GM21447 (cell line): ENCODE data around the gene UBE2G2.

Source experiments
- ATAC-seq: cut with Tn5 transposase; IDR thresholded peaks from one replicate; pipeline ENCODE4 v1.9.1; 2021; ENCODE audit not compliant: unreplicated experiment

The UBE2G2 gene

DNA sequence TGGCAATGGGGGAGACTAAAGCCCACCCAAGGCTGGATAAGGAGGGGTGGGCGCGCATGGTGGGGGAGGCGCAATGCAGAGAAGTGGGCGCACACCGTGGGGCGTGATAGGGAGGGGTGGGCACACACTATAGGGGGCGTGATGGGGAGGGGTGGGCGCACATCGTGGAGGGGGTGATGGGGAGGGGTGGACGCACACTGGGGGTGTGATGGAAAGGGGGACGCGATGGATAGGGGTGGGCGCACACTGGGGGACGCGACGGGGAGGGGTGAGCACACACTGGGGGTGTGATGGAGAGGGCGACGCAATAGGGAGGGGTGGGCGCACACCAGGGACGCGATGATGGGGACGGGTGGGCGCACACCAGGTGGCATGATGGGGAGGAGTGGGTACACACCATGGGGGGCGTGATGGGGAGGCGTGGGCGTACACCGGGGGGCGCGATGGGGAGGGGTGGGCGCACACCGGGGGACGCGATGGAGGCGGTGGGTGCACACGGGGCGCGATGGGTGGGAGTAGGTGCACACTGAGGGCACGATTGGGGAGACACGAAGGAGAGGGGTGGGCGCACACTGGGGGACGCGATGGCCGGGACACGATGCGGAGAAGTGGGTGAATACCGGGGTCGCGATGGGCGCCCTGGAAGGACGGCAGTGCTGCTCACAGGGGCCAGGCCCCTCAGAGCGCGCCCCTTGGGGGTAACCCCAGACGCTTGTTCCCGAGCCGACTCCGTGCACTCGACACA lies 15.3 kb upstream of the UBE2G2 start:
- no peak for ATAC-seq

DNA sequence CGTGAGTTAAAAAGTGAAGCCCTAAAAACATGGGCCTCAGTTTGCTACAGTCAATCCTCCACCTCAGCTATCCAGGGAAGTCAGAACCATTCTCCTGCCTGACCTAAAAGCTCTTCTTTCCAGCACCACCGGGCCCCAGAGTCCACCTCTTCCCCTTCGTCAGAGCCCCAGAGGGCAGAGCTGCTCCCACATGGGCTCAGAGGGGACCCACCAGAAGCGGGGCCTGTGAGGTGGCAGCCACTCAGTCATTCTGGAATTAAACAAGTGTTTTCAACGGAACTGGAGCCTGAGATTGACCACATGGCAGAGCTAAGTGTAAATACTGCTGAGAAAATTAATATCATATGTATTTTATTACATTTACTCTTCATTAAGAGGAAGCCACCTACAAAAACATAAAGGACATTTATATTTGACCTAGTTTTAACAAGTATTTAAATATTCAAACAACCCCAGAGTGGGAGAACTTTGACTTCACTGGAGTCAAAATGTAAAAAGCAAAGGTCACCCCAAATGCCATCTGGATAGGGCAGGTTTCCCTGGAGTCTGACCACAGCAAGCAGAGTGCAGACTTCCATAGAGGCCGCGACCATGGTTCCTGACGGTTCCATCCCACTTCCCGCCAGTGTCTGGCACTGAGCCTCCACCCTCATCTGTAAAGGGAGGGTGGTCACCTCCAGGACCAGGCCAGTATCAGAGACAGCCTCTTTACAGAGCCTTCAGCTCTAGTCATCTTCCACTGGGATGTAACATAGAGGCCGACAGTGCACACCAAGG lies 14.4 kb upstream of the UBE2G2 start:
- no peak for ATAC-seq

DNA sequence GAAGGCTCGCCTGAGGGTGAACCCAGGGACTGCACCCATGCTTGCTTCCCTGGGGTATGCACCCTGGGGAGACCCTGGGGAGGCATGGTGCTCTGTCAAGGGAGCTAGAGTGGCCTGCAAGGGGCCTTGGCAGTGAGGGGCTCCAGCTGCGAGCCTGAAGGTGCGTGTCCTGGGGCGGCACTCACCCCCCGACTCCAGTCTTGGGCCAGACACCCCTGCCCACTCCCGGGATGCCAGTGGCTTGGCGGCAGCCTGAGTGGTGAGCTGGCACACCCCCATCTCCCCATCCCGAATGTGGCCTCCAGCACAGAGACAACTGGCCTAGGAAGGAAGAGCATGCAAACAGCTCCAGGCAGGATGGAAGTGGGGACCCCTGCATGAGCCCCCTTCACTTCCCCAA lies 13.6 kb upstream of the UBE2G2 start:
- no peak for ATAC-seq

DNA sequence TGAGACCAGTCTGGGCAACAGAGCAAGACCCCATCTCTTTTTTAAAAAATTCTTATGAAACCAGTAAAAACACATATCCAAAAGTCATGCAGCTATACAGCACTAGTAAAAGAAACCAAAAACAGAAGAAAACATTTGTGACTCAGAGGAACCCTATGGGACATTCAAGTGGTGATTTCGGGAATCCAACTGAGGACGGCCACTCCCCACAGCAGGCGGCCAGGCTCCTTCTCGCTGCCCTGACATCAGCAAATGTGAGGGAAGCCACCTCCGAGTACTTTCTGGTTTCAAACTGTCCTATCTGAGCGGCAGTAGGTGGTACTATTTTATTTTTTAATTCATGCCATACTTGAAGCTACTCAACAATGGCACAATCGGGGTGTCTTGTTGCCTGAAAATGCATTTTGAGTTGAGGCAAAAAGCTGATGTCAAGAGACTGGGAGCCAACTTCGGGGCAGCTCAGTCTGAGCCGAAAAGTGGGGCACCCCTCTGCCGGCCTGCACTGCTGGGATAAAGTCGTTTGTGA lies 12.9 kb upstream of the UBE2G2 start:
- no peak for ATAC-seq

DNA sequence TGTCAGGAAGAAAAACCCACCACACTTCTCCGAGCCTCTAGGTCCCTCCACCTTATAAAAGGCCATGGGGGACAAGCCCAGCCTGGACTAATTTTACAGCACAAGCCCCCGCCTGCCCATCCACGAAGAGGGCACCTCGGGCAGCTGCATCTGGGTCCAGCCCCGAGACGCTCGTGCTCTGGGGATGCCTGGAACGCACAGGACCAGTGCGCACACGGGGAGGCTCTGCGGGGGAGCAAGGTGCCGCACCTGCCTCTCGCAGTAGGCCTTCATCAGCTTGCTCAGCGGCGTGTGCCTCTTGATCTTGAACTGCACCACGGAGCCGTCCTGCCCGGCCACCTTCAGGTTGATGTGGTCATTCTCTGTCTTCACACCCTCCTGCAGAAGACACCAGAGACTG lies 12.1 kb upstream of the UBE2G2 start:
- no peak for ATAC-seq

DNA sequence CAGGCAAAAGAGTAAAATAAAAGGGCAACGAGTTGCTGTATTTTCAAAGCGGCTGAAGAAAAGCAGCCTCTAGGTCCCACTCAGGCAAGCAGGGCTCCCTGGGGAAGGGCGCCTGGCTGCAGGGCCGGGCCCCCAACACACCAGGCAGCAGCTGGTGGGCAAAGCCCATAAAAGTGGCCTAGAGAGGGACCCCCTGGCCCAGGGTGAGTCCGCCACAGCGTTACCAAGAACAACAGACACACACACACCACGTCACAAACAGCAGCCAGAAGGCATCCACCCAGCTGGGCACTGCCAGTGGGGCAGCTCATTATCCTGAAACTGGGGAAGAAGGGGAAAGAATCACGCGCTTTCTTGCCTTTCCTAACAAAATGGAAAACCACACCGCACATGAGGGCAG lies 11.5 kb upstream of the UBE2G2 start:
- no peak for ATAC-seq

DNA sequence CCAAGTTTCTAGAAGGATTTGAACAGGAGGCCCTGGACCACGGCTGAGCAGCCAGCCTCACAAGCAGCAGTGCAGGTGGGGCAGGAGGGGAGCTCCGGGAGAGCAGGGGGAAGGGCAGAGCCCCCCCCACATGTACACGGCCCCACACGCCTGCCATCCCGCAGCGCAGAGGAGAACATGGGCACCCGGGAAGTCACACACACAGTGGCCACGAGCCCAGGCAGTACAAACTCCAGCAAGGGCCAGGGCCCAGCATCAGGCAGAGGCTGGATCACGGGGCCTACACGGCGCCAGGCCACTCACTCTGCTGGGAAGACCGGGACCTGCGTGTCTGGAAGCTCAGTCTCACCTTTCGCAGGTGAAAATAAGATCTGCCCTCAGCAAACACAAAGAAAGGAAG lies 11.0 kb upstream of the UBE2G2 start:
- no peak for ATAC-seq

DNA sequence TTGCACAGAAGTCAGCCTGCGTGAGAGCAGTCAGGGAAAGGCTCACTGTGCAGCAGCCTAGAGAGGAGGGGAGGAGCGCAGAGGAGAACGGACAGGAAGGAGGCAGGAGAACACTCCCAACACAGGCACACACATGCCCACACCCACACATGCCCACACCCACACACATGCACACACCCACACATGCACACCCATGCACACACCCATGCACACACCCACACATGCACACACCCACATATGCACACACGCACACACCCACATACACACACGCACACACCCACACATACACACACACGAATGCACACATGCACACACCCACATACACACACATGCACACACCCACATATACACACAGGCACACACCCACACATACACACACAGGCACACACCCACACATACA lies 9.2 kb upstream of the UBE2G2 start:
- ATAC-seq, result no peak

DNA sequence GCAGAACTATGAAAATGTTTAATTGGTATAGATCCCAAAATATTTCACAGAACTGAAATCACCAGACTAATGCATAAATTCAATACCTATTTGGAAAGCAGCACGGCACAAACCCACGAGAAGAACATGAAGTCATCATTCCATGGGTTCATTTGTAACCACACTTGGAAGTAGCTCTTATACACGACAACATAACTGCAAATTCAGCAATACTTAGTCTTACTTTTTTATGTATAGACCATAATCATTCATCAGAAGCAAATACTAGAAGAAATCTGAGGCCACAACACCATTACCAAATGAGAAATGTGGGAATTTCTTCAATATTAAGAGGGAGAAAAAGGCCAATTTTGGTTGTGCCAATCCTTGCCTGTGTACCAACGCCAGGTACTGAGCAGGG lies 4.2 kb upstream of the UBE2G2 start:
- no peak for ATAC-seq

DNA sequence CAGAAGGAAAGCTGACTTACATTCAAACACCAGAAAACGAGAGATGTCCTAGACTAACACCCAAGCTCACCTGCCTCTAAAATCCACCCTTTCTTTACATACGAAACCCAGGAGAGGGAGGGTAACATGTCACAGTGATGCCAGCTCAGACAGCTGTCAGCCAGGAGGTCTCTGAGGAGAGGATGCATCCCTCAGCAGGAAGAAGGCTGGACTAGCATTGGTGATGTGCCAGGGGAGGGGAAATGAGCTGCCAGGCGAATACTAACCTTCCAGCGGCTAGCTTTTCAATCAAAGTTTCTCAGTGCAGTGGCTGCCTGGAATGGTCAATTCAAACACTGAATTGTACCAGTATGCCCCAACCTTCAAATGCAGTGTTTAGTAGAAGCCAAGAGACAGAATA lies 3.6 kb upstream of the UBE2G2 start:
- ATAC-seq, result no peak

DNA sequence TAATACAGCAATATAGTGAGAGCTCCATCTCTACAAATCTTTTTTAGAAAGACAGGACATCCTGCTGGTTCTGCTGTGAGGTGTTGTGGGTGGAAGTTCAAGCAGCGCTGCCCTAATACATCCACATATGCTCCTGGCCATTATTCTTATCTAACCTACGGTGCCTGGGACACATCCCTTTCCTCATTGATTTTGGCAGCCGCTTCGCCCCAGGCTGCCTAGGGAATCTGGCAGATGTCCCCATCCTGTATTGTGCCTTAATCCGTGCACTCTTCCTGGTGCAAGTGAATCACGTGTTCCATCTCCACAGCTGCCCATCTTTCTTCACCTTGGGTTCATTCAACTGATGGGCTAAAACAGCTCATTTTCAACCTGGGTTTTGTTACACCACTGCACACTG lies 3.1 kb upstream of the UBE2G2 start:
- ATAC-seq, result no peak

DNA sequence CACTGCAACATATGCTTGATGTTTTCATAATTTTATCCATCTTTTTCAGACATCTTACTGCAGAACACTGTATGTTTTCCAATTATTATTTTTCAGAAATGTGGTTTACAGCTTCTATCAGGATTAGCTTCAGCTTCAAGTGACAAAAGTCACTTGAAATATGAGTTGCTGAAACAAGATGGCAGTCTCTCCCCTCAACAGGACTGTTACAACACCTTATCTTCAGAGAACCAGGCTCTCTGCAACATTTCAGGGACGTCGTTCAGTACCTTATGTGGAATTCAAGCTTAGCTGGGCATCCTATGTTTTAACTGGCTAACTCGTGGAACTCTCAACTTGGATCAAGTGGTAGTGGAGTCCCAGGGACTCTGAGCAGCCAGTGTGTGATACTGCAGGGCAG lies 2.0 kb upstream of the UBE2G2 start:
- ATAC-seq, result no peak

DNA sequence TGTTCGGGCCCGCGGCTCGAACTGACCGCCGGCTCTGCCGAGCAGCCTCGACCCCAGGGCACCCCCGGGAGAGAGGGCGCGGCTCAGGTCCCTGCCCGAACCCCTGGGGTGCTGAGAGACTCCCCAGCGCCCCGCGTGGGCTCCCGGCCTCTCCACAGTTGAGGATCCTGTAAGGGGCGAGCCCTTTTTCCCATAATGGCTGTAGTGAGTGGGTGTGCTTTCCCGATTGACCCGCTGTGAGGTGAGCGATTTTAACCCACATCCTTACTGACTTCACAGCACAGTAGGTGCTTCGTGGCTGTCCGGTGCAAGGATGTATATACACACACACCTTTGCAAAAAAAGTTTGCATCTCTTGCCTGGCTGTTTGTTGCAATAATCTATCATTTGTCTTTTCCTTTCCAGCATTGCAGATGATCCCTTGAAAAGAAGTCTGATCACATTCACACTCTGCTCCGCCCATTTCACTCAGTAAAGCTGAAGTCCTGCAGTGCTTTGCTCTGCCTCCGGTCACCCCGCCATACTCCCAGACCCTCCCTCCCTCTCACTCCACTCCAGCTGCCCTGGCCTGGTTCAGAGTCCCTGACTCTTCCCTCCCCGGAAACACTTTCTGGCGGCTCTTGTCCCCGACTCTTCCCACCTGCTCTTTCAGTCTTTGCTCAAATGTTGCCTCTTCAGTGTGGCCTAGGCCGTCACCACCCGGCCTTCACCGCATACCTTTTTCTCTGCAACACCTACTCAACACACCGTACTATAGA lies 955 bp upstream of the UBE2G2 start:
- no peak for ATAC-seq

DNA sequence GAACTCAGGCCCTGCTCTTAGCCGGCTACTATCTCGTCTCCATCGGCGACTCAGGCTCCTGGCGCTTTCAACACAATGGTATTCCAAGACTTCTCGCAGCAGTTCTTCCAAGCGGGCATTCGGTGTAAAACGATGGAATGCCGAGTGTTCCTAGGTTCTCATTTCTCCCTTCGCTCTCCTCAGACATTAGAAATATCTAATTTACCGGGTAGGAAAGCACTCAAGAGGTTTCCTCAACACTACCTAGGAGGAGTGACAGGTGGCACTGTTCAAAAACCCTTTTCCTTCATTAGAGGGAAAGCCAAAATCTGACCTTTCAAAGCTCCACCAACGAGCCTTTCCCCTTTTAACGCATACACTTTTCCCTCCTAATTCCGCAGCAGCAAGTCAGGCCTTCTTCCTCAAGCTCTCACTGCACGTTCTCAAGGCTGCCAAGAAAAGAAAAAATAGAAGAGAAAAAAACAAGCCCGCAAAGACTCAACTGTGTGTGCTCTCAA lies 601 bp downstream of the UBE2G2 start:
- no peak for ATAC-seq

DNA sequence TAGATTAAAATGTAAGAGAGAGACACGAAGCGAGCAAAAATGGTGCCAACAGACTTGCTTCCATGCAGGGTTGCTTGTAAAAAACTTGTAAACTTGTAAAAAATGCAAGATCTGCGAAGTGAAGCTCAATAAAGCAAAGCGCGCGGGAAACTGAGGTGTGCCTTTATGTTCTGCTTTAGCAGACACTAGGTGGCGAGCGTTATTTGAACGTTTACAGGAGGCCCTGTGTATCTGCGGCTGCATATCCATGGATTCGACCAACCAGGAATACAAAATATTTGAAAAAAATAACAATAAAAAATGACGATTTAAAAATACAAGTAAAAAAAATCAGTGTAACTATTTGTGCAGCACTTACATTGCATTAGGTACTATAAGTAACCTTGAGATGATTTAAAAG lies 1.5 kb downstream of the UBE2G2 start:
- no peak for ATAC-seq

DNA sequence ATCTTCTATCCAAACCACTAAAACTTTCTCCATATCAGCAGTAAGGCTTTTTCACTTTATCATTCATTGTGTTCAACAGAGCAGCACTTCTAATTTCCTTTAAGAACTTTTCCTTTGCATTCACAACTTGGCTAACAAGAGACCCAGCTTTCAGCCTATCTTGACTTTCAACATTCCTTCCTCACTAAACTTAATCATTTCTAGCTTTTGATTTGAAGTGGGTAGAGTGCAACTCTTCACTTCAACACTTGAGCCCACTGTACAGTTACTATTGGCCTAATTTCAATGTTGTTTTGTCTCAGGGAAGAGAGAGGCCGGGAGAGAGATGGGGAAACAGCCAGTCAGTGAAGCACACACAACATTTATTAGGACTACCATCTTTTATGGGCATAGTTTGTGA lies 2.0 kb downstream of the UBE2G2 start:
- ATAC-seq, result no peak

DNA sequence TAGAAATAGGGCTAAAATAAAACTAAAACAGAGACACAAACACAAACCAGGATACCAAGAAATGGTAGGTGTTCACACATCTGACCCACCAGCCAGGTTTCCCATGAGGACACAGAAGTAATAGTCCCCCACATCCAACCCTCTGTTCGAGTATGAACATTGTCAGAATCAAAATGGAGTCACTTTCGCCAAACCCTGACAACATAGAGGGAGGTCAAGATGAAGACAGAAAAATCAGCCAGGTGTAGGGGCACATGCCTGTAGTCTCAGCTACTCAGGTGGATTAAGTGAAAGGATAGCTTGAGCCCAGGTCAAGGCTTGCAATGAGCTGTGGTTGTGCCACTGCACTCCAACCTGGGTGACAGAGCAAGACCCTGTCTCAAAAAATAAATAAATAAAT lies 3.8 kb downstream of the UBE2G2 start:
- no peak for ATAC-seq

DNA sequence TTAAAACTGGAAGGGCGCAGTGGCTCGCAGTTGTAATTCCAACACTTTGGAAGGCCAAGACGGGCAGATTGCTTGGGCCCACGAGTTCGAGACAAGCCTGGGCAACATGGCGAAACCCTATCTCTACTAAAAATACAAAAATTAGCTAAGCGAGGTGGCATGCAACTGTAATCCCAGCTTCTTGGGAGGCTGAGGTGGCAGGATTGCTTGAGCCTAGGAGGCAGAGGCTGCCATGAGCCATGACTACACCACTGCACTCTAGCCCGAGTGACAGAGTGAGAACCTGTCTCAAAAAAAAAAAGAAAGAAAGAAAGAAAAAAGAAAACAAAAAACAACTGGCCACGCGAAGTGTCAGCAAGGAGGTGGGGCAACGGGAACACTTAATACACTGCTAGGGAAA lies 6.3 kb downstream of the UBE2G2 start:
- no peak for ATAC-seq

DNA sequence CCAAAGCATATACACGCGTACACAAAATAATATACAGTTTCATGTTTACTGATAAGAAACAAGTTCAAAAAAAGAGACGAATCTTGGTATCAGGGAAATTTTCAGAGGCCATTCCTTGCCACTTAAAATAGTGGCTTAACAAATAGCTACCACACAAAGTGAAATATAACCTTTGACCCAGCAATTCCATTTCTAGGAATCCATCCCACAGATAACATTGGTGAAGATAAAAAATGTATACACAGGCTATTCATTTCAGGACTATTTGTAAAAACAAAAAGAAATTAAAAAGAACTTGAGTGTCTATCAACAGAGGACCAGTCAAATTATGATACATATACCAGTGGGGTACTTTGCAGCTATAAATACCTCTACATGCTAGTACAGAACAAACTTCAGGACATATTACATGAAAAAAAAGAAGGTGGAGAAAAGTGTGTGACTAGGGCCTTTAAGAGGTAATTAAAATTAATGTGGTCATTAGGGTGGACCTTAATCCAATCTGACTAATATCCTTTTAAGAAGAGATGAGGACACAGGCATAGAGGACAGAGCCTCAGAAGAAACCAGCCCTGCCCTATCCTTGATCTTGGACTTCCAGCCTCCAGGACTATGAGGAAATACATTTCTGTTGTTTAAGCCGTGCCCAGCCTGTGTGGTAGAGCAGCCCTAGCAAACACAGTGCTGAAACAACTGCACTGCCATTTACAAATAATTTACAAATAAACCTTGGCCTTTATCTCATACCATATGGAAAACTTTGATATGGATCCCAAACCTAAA lies 7.8 kb downstream of the UBE2G2 start:
- ATAC-seq, result no peak

DNA sequence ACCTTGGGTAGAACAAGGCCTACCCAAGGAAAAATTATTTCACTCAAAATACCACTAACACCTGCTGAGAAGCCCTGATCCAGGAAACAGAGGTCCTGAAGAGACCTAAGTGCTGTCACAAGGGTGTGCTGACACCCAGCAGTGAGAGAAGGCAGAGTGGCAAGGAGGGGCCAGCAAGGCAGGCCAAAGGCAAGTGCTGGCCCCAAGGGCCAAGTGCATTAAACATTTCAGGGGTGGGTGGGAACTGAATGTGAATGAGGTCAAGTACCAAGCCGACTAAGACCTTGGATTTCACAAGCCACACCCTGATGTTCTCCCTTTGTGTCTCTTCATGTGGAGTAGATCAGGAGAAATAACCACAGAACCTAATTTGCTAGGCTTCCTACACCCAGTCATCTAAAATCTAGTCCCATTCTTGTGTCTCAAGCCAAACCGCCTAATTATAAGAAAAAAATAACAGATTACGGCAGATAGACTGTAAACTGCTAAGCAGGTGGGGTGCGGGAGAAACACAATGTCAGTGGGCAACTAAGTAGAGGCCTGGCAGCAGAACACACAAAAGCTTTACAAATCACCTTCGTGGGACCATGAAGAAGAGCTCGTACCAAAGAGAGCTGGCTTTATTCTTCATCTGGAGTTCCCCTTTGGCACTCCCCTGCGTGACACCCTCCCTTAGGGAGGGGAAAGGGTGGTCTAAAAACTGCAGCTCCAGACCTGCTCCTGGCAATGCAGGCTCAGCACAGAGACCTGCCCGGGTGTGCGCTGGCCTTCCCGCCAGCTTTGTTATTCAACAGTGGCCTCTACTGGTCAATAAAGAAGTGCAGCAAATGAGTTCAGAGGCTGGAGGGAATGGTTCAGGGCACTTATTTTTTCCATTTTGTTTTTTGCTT lies 8.7 kb downstream of the UBE2G2 start:
- no peak for ATAC-seq
